T-helper 2 cell treated with Interferon-gamma antibody and Interleukin-4, amounts not matched to agents 100 ng/mL and 5 ng/mL, for 36 hours (primary cell): ENCODE results near the gene ESRRA. TPM values are rescaled to one million over a fixed set of nuclear protein-coding genes. Genes with fewer than 3 reads are reported as not detected.

Experiments used
- intact Hi-C: fragments of 100-400 bp; cut with micrococcal nuclease; formaldehyde crosslinking; loops from one replicate; pipeline ENCODE4 v1.15.1; 2023
- total RNA-seq: library from RNA; stranded (reverse); gene quantifications from 2 replicates; pipeline ENCODE4 v1.2.3, GENCODE V29; 2022

ESRRA gene
- total RNA-seq, 1 donor from 2014 or later, result 47.6 TPM

GRCh38 chr11:64306563-64306875, 1.2 kb downstream of the ESRRA start:
- intact Hi-C loops, result loop anchor here (10.0 kb wide), 2 partner anchors 302 to 438 kb away; partner anchors contain the start of gene RASGRP2

GRCh38 chr11:64306876-64307622, 1.7 kb downstream of the ESRRA start:
- intact Hi-C loops, result loop anchor here (10.0 kb wide), 2 partner anchors 302 to 438 kb away; partner anchors contain the start of gene RASGRP2

- intact Hi-C loops, result loop anchor here (10.0 kb wide), 2 partner anchors 303 to 437 kb away; partner anchors contain the start of gene RASGRP2
Measured at GRCh38 chr11:64307795-64308194, 2.5 kb downstream of the ESRRA start.

- intact Hi-C loops, result no loop called here
Measured at GRCh38 chr11:64312947-64313346, 7.6 kb downstream of the ESRRA start.

- intact Hi-C loops, result no loop called here
Measured at GRCh38 chr11:64313491-64314145, 8.3 kb downstream of the ESRRA start.

GRCh38 chr11:64314146-64314804, 9.0 kb downstream of the ESRRA start:
- intact Hi-C loops, result no loop called here

DNA sequence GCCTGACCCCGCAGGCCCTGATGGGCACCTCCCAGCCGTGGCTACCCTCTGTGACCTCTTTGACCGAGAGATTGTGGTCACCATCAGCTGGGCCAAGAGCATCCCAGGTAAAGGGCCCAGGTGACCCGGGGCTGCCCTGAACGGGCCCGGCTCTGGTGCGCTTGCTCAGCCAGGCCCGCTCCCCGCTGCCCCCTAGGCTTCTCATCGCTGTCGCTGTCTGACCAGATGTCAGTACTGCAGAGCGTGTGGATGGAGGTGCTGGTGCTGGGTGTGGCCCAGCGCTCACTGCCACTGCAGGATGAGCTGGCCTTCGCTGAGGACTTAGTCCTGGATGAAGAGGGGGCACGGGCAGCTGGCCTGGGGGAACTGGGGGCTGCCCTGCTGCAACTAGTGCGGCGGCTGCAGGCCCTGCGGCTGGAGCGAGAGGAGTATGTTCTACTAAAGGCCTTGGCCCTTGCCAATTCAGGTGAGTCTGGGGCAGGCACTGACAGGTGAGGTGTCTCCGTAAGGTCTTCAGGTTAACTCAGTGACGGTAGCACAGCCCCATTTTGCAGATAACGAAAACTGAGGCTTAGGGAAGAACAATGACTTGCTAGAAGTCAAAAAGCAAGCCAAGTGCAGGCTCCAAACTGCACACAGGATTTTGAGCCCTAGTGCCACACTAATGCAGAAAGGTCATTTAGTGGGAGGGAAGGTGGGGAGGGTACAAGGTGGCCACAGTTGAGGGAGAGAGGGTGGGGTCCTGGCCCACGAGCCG, 9.7 kb downstream of the ESRRA start:
- intact Hi-C loops, result no loop called here

DNA sequence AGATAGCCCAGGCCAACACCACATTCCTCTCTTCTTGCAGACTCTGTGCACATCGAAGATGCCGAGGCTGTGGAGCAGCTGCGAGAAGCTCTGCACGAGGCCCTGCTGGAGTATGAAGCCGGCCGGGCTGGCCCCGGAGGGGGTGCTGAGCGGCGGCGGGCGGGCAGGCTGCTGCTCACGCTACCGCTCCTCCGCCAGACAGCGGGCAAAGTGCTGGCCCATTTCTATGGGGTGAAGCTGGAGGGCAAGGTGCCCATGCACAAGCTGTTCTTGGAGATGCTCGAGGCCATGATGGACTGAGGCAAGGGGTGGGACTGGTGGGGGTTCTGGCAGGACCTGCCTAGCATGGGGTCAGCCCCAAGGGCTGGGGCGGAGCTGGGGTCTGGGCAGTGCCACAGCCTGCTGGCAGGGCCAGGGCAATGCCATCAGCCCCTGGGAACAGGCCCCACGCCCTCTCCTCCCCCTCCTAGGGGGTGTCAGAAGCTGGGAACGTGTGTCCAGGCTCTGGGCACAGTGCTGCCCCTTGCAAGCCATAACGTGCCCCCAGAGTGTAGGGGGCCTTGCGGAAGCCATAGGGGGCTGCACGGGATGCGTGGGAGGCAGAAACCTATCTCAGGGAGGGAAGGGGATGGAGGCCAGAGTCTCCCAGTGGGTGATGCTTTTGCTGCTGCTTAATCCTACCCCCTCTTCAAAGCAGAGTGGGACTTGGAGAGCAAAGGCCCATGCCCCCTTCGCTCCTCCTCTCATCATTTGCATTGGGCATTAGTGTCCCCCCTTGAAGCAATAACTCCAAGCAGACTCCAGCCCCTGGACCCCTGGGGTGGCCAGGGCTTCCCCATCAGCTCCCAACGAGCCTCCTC, 10.6 kb downstream of the ESRRA start:
- intact Hi-C loops, result loop anchor here (2.0 kb wide), 1 partner anchor 477 kb away; the partner anchor contains the start of gene MARK2

DNA sequence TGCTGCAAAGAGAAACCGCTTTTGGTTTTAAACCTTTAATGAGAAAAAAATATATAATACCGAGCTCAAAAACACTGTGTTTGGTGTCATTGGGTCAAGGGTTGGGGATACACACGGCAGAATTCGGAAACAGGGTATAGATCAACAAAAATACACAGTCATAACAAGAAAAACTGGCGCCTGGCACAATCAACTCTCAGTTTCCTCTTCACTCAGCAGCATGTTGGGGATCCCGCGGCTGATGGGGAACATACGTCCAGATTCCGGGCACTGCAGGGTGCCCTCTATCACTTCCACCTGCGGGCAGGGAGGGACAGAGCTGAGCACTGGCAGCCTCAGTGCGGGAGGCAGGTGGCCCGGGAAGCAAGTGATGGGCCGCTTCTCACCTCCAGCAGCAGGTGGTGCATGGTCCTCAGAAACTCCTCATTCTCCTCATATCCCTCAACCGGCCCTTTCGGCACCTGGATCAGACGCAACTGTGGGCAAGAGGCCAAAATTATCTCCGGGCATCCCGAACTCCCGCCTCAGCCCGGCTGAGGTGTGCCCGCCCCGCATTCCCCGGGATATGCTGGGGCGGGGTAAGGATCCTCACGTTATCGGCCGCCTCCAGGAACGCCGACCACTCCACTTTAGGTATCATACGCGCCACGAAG, 11.5 kb downstream of the ESRRA start:
- intact Hi-C loops, result loop anchor here (1.0 to 2.0 kb wide), 6 partner anchors 11 to 478 kb away; partner anchors contain the start of genes ESRRA, MARK2 and RPS6KA4

GRCh38 chr11:64317325-64317960, 12.1 kb downstream of the ESRRA start, which contains the start of gene TRMT112:
TSS of gene TRMT112 (minus strand) at chr11:64317559. CDS start at chr11:64317526, 33 bp downstream.
- intact Hi-C loops, result loop anchor here (1.0 to 2.0 kb wide), 6 partner anchors 12 to 479 kb away; partner anchors contain the start of genes ESRRA, MARK2 and RPS6KA4

DNA sequence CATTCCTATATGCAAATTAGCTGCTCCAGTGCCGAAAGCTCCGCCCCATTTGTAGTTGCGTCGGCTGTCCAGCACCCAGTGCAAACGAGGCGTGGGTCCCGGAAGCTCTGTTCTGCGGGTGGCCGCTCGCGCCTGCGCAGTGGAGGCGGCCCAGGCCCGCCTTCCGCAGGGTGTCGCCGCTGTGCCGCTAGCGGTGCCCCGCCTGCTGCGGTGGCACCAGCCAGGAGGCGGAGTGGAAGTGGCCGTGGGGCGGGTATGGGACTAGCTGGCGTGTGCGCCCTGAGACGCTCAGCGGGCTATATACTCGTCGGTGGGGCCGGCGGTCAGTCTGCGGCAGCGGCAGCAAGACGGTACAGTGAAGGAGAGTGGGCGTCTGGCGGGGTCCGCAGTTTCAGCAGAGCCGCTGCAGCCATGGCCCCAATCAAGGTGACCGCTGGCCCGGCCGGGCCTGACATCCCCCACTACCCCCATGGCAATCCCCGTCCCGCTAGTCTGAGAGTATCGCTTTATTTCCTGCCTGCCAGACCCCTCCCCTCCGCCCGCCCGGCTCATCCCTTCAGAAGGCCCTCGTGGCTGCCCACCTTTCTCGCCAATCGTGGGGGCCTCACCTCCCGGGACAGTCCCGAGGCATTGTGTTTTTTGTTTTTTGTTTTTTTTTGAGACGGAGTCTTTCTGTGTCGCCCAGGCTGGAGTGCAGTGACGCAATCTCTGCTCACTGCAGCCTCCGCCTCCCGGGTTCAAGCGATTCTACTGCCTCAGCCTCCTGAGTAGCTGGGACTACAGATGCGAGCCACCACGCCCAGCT, 12.8 kb downstream of the ESRRA start, which contains the start of gene PRDX5:
TSS of gene PRDX5 (plus strand) at position 161 of the 805 bp plus-strand sequence. CDS start at position 256, 95 bp downstream.
- intact Hi-C loops, result loop anchor here (1.0 to 2.0 kb wide), 7 partner anchors 13 to 479 kb away; partner anchors contain the start of genes ESRRA, MARK2, RPS6KA4 and SF1

DNA sequence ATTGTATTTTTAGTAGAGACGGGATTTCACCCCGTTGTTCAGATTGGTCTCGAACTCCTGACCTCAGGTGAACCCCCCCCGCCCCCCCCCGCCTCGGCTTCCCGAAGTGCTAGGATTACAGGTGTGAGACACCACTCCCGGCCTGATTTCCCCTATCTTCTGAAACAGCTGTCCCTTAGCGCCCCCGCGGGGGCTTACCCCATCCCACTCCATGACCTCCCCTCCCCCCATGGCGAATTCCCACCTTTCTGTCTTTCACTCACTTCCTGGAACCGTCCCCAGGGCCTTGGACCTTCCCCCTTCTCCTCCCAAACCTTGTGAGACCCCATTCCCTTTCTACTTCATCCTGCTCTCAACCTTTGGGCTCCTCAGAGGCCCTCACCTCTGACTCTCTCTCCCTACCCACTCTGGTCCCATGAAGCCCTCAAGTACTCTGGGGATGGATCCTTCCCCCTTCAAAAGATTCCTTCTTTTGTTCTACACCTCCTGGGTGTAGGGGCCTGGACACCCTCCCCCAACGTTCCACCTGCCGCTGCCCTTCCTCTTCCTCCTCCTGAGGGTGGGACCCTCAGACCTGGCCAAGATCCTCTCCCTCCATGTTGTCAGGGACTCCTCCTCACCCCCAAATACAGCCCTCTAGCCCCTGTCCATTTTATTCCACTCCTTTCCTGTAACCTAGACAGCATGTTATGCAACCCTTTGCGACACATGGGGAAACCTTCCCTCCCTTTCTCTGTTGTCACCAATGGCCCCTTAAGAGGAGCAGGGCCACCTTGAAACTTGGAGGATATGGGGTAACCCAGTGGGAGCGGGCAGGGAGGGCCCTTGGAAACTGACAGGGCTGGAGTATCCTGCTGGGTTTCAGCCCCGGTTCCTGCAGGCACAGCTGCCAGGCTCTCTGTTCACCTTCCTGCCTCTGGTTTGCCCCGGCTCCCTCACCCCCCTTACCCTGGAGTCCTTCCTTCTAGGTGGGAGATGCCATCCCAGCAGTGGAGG, 13.7 kb downstream of the ESRRA start:
- intact Hi-C loops, result loop anchor here (1.0 kb wide), 1 partner anchor 459 kb away; the partner anchor contains the start of gene SF1

DNA sequence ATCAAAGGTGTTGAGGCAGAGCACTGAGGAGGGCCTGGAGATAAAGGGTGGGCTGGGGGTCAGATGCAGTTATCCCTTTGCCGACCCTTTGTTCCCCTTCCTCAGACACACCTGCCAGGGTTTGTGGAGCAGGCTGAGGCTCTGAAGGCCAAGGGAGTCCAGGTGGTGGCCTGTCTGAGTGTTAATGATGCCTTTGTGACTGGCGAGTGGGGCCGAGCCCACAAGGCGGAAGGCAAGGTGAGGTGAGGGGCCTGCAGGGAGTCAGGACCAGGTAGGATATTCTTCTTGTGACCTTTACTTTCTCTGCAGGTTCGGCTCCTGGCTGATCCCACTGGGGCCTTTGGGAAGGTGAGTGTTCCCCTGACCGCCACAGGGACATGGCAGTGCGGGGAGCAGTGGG, 15.2 kb downstream of the ESRRA start:
- intact Hi-C loops, result no loop called here

- intact Hi-C loops, result no loop called here
Measured at GRCh38 chr11:64321026-64321425, 15.7 kb downstream of the ESRRA start.

- intact Hi-C loops, result no loop called here
Measured at GRCh38 chr11:64321533-64321932, 16.2 kb downstream of the ESRRA start.

DNA sequence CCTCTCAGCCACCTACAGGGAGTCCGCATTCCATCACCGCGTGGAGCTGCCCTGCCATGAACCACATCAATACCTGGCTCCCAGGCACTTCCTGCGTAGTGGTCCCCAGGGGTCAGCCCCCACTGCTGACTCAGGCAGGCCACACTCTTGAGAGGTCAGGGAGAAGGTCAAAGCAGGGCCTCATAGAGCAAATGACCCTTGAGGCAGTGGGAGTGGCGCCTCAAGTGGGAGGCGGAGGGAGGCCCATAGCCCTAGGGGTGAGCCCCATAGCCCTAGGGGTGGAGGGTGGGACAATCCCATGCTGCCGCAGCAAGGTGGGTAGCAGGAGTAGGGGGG, 17.6 kb downstream of the ESRRA start:
- intact Hi-C loops, result no loop called here

DNA sequence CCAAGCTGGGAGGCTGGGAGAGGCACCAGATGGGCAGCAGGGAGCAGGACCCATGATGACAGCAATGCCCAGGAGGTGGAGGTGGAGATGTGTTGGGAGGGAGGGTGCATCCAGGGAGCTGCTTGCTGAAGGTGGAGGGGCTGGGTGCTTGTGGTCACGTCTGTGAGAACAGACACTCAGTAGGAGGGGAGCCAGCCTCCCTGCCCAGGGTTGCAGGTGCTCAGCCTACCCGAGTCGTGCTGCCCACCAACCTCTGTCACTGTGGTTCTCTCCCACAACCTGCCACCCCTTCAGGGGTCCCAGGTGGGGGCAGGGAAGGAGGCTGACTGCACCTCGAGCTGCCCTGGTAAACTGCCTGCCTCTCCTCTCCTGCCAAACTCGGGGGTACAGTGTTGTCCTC, 18.0 kb downstream of the ESRRA start:
- intact Hi-C loops, result no loop called here
